G401.6 (cell line): ENCODE results near the gene FOXD4.
"Not testable (repeated sequence)": the region's sequence is repeated elsewhere in the genome, so short reads cannot be mapped to it uniquely, and the experiment has no call there.

Source experiments
- FAIRE-seq: peaks from 2 replicates; lab custom pipeline; 2012; peaks lifted over from hg19 to GRCh38; lab: Jason Lieb, UNC

The FOXD4 gene

GRCh38 chr9:93909-94308 lies 24.3 kb downstream of the FOXD4 start:
- not testable (repeated sequence) for FAIRE-seq

- FAIRE-seq = not testable (repeated sequence)
Measured at GRCh38 chr9:90851-91250, 27.4 kb downstream of the FOXD4 start.

DNA sequence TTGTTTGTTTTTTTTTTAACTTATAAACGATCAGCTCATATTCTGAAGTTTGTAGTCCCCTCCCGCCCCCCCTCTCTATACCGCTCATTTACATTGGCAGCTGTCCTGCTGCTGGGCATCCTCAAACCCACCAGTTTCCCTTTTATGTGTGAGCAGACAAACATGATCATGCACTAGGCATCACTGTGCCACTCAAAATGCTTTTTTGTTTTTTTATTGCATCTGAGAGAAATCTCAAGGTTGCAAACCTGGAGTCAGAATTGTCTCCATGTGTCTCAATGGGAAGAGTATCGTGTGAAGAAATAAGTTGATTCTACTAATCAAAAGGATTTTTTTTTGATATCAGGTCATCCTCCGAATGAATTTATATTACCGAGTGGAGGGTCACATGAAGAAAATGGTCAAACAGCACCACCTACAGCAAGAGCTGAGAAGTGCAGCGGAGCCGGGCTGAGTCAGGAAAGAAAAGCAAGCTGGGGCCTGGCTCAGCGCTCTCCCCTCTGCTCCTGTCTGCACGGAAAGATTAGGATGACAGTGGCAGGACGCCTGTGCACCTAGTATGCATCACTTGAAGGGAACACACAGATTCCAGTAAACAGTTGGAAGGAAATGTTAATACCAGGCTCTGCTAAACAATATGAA lies 29.7 kb downstream of the FOXD4 start:
- not testable (repeated sequence) for FAIRE-seq

- FAIRE-seq = not testable (repeated sequence)
Measured at GRCh38 chr9:87860-88259, 30.4 kb downstream of the FOXD4 start.

GRCh38 chr9:87105-87504 lies 31.1 kb downstream of the FOXD4 start:
- FAIRE-seq = not testable (repeated sequence)

DNA sequence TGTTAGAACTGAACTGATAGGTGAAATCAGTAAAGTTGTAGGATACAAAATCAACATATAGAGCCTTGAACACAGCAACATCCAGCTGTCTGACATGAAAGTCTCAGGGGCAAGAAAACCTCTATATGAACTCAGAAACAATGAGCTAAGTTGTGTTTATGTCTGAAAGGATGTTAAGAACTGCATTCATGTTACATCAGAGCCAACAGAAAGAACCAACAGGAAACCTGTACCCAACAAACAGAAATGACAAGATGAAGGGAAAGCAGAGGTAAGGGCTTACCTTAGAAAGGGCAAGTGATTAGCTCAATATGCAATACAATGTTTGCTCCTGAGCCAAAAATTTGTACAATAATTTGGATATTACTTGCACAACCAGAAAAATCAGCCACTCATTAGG lies 31.5 kb downstream of the FOXD4 start:
- FAIRE-seq = not testable (repeated sequence)

GRCh38 chr9:82932-83689 lies 35.1 kb downstream of the FOXD4 start:
- FAIRE-seq = not testable (repeated sequence)

DNA sequence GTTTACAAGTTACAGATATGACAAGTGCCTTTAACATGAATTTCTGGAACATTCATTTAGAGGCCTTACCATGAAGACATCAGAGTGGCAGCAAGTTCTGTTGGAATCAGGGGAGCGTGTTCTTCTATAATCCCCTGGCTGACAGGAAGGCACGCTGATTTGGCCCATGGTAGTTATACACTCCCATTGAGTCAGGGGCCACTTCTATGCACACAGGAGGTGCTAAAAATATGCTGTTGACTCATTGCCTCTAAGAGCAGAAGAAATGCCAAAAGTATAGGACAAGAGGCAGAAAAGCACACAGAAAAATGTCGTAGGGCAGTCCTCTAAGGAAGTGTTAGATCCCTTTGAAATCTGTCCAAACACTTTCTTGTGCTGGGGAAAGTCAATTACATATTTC lies 39.9 kb downstream of the FOXD4 start:
- not testable (repeated sequence) for FAIRE-seq

DNA sequence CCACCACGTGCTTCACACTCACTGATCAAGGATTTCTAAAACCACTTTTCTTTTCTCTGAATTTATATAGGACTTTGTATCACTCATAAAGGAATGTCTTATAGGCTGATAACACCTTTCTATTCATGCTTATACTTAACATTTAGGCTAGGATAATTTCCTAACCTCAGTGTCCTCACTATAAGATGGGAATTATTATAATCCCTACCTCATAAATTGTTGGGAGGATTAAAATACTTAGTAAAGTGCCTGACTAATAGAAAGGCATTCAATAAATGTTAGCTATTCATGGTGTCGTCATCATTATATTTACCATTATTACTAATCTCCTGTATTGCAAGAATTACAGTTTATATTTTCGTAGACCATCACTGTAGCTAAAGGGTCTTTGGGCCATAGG lies 41.8 kb downstream of the FOXD4 start:
- not testable (repeated sequence) for FAIRE-seq

- not testable (repeated sequence) for FAIRE-seq
Measured at GRCh38 chr9:73900-74525, 44.2 kb downstream of the FOXD4 start.

GRCh38 chr9:73076-73899 lies 44.9 kb downstream of the FOXD4 start:
- FAIRE-seq = not testable (repeated sequence)
